Right lobe of liver (tissue), 6 donors: ENCODE data around the gene IRF2BP1. TPM values are rescaled to one million over a fixed set of nuclear protein-coding genes. Genes with fewer than 3 reads are reported as not detected.
A peak's percentile ranks its signal among the peaks of the same experiment; 100 is the strongest.

Source experiments
- ATAC-seq, 4 donors: fragments of 200-7000 bp; cut with Tn5 transposase; one replicate each; pipeline ENCODE4 v1.9.1; 2020; ENCODE audit warnings: mild to moderate bottlenecking in 4 of 4, moderate library complexity in 4 of 4
- DNase-seq, 3 donors: peaks; one replicate each; pipeline ENCODE4 v3.0.0-alpha.2; 2020
- H3K27ac ChIP-seq, 3 donors: fragments of 200-600 bp; one replicate each; pipeline ENCODE4 v1.8.0; 2022
- H3K27me3 ChIP-seq, 2 donors: fragments of 200-600 bp; one replicate each; pipeline ENCODE4 v1.8.0; 2022
- H3K36me3 ChIP-seq, 4 donors: fragments of 200-600 bp; sonication (generic) in 1 of 4; one replicate each; pipeline versions ENCODE4 v1.5.1 to v1.8.0; 2017 to 2022; ENCODE audit warnings: control low read depth in 1 of 4
- H3K4me1 ChIP-seq, 4 donors: fragments of 200-600 bp; sonication (generic) in 1 of 4; one replicate each; pipeline versions ENCODE4 v1.5.1 to v1.8.0; 2017 to 2022; ENCODE audit warnings: control low read depth in 1 of 4
- H3K4me3 ChIP-seq, 3 donors: fragments of 200-600 bp; one replicate each; pipeline ENCODE4 v1.8.0; 2022
- H3K9me3 ChIP-seq, 4 donors: fragments of 200-600 bp; sonication (generic) in 1 of 4; one replicate each; pipeline versions ENCODE4 v1.5.1 to v1.8.0; 2017 to 2022; ENCODE audit warnings: control low read depth in 1 of 4
- CTCF ChIP-seq, 4 donors: fragments of 200-600 bp in 3 of 4; fragments of 450-650 bp in 1 of 4; IDR thresholded peaks; one replicate each; pipeline versions ENCODE4 v1.5.1 to v1.8.0; 2016 to 2022; ENCODE audit warnings: antibody characterized with exemption in 4 of 4, mild to moderate bottlenecking in 2 of 4
- POLR2A ChIP-seq: fragments of 450-650 bp; IDR thresholded peaks from one replicate; pipeline ENCODE4 v1.6.1; 2017; ENCODE audit warnings: antibody characterized with exemption, mild to moderate bottlenecking
- WGBS: methylation state at CpG from one replicate; pipeline ENCODE4 v1.1.6; 2018; ENCODE audit warnings: low coverage, low lambda C conversion rate; ENCODE audit not compliant: insufficient coverage; ENCODE audit errors: missing lambda C conversion rate; 5-methylcytosine and 5-hydroxymethylcytosine counted together
- intact Hi-C, 2 donors: fragments of 100-400 bp; cut with DNase I; formaldehyde crosslinking; loops; one replicate each; pipeline versions ENCODE4 v1.11.2 to v1.14.1; 2022
- total RNA-seq, 6 experiments: library from RNA; depleted of rRNA in 2 of 6; stranded (reverse); fragments of >200 nt in 2 of 6; fragmentation: NEBNext Ultra II Directional in 3 of 6; extraction: Animal tissue kit (Norgen Biotek cat#: 25700) in 3 of 6; gene quantifications; one replicate each; pipeline versions ENCODE4 v1.1.0 to v1.2.4, GENCODE V29; 2016 to 2023
- donor health status: DM: no; HTN: yes; CAD: no.
- donor health status: DM: no; HTN: no; CAD: no.
- donor health status: DM: no; HTN: no; CAD: no.
- donor health status: DM: no; HTN: yes; CAD: no.
- donor health status: DM: no; HTN: yes; CAD: no.

IRF2BP1 gene
- total RNA-seq, 6 experiments from 2014 or later, result 12.8 to 21.5 (median 15.5) TPM

GRCh38 chr19:45905011-45905410, 19.1 kb upstream of the IRF2BP1 start:
- TF ChIP-seq CTCF (IDR thresholded peaks at IDR 0.05) (no peak), POLR2A (no peak)
- no peak overlapping the region for H3K27ac ChIP-seq
- intact Hi-C loops, result no loop called here
- H3K36me3 ChIP-seq, result no peaks in the 10 kb centered on the region
- H3K4me1 ChIP-seq, result peaks cover 0 to 12% (median 2%) of the 10 kb centered on the region in 4 donors
- DNase-seq, result no peak
- ATAC-seq, result no peak
- no peaks in the 10 kb centered on the region for H3K27me3 ChIP-seq
- no peaks in the 10 kb centered on the region for H3K9me3 ChIP-seq
- H3K4me3 ChIP-seq, result no peak overlapping the region
- WGBS, result 76% methylated on average over 10 of the region's 10 CpGs

- 1% methylated on average over 35 of the region's 73 CpGs for WGBS
- H3K36me3 ChIP-seq, result peaks cover 0 to 6% (median 2%) of the 10 kb centered on the region in 4 donors
- H3K27ac ChIP-seq, result peak overlapping the region; percentile 25 to 47 (median 27)
- no peaks in the 10 kb centered on the region for H3K9me3 ChIP-seq
- peak overlapping the region; percentile 62 to 65 (median 62) for H3K4me3 ChIP-seq
- H3K27me3 ChIP-seq, result no peaks in the 10 kb centered on the region
- H3K4me1 ChIP-seq, result peaks cover 0 to 15% (median 5%) of the 10 kb centered on the region in 4 donors
- intact Hi-C loops, result no loop called here
- DNase-seq (peak; percentile 99), ATAC-seq (peak; percentile 92 to 97 (median 94))
- TF ChIP-seq POLR2A, result peak; percentile 51
- peak in 1 of 4 donors; percentile 16 for TF ChIP-seq CTCF (IDR thresholded peaks at IDR 0.05)
These were observed 17.0 kb upstream of the IRF2BP1 start for GRCh38 chr19:45902651-45903625.

GRCh38 chr19:45901912-45902650, 16.1 kb upstream of the IRF2BP1 start, which contains the start of gene MYPOP:
MYPOP (minus strand) TSS chr19:45902613; CDS start chr19:45901773, 840 bp downstream.
- no peak for ATAC-seq
- H3K27ac ChIP-seq, result peak within 1 kb of the TSS; percentile 25 to 47 (median 27)
- peaks cover 0 to 6% (median 2%) of the 10 kb centered on the region in 4 donors for H3K36me3 ChIP-seq
- WGBS, result 1% methylated on average over 40 of the region's 47 CpGs
- H3K4me3 ChIP-seq, result peak within 1 kb of the TSS; percentile 62 to 65 (median 62)
- intact Hi-C loops, result no loop called here
- no peaks in the 10 kb centered on the region for H3K27me3 ChIP-seq
- TF ChIP-seq CTCF (IDR thresholded peaks at IDR 0.05) (no peak), POLR2A (no peak)
- DNase-seq, result no peak
- H3K4me1 ChIP-seq, result peaks cover 0 to 15% (median 5%) of the 10 kb centered on the region in 4 donors
- H3K9me3 ChIP-seq, result no peaks in the 10 kb centered on the region

- Histone ChIP-seq H3K4me1 (peaks cover 0 to 15% (median 5%) of the 10 kb centered on the region in 4 donors), H3K27me3 (no peaks in the 10 kb centered on the region), H3K9me3 (no peaks in the 10 kb centered on the region), H3K36me3 (peaks cover 0 to 6% (median 2%) of the 10 kb centered on the region in 4 donors), H3K4me3 (peak overlapping the region; percentile 62 to 65 (median 62)), H3K27ac (no peak overlapping the region)
- intact Hi-C loops, result no loop called here
- WGBS, result 3% methylated on average over 12 of the region's 69 CpGs
- DNase-seq (peak in 2 of 3 donors; percentile 60 to 70), ATAC-seq (no peak)
- TF ChIP-seq POLR2A, result no peak
- TF ChIP-seq CTCF (IDR thresholded peaks at IDR 0.05), result no peak
These were observed 15.5 kb upstream of the IRF2BP1 start for GRCh38 chr19:45901432-45901911.
